ENCODE measurements around the gene ABR.

ABR gene

DNA sequence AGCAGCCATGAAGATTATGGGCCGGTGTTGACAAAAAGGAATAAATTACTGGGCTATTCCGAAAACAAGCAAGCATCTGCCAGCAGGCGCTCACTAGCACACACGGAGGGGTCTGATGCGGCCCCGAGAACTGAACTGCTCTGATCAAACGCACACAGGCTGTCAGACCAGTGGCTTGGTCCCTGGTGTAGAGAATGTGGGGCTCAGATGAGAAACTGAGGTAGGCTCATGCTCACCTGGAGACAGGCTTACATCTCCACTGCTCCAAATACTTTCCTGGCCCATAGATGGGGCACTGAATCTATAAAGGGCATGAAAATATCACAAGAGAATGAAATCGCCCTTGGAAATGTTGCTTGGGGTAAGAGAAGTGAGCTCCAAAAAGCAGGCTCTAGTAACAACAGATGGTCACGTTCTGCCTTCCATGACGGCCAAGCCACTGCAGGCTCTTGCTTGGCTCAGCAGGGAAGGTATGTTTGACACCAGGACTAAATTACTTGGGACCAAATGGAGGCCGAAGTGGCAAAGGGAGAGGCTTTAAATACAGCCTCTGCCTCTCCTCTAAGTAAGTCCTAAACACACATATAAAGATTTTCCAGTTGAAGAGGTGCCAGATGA is 5.4 kb downstream of the ABR start:
- no peak overlapping the region for H2AFZ ChIP-seq (ENCODE audit: low read length)
- H3K4me2 ChIP-seq (ENCODE audit: low read depth, low read length), result no peak overlapping the region
- no peak for DNase-seq
- H3K27me3 ChIP-seq (replicated peaks; ENCODE audit: insufficient read depth, low read length), result peaks cover 89% of the 10 kb centered on the region
- no peak overlapping the region for H3K4me3 ChIP-seq (ENCODE audit: low read length)
- H4K20me1 ChIP-seq (ENCODE audit: insufficient read depth, low read length), result no peaks in the 10 kb centered on the region
- H3K4me1 ChIP-seq (ENCODE audit: low read length), result no peaks in the 10 kb centered on the region
- H3K9ac ChIP-seq (ENCODE audit: low read length), result no peak overlapping the region
- TF ChIP-seq EZH2 (optimal IDR thresholded peaks at IDR 0.05; ENCODE audit: low read depth, low read length), result no peak
- TF ChIP-seq, protein P1, sequence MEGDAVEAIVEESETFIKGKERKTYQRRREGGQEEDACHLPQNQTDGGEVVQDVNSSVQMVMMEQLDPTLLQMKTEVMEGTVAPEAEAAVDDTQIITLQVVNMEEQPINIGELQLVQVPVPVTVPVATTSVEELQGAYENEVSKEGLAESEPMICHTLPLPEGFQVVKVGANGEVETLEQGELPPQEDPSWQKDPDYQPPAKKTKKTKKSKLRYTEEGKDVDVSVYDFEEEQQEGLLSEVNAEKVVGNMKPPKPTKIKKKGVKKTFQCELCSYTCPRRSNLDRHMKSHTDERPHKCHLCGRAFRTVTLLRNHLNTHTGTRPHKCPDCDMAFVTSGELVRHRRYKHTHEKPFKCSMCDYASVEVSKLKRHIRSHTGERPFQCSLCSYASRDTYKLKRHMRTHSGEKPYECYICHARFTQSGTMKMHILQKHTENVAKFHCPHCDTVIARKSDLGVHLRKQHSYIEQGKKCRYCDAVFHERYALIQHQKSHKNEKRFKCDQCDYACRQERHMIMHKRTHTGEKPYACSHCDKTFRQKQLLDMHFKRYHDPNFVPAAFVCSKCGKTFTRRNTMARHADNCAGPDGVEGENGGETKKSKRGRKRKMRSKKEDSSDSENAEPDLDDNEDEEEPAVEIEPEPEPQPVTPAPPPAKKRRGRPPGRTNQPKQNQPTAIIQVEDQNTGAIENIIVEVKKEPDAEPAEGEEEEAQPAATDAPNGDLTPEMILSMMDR (IDR thresholded peaks at IDR 0.05; ENCODE audit: low read length), result no peak
- TF ChIP-seq EZH2phosphoT487 (IDR thresholded peaks at IDR 0.05; ENCODE audit: low read length), result no peak
- H3K79me2 ChIP-seq (ENCODE audit: low read length), result no peaks in the 10 kb centered on the region
- H3K9me3 ChIP-seq (replicated peaks; ENCODE audit: insufficient read depth, low read length), result no peaks in the 10 kb centered on the region
- no peak overlapping the region for H3K27ac ChIP-seq (ENCODE audit: low read length)
- no peaks in the 10 kb centered on the region for H3F3A ChIP-seq (ENCODE audit: insufficient read depth, low read length)
- H3K9me2 ChIP-seq (replicated peaks; ENCODE audit: insufficient read depth, low read length), result no peaks in the 10 kb centered on the region
- H3K36me3 ChIP-seq (replicated peaks; ENCODE audit: insufficient read depth, low read length), result no peaks in the 10 kb centered on the region

GRCh38 chr17:1173432-1174262 is 6.1 kb downstream of the ABR start:
- H3K27me3 ChIP-seq (replicated peaks; ENCODE audit: insufficient read depth, low read length), result peaks cover 90% of the 10 kb centered on the region
- H3K36me3 ChIP-seq (replicated peaks; ENCODE audit: insufficient read depth, low read length), result no peaks in the 10 kb centered on the region
- no peak overlapping the region for H3K27ac ChIP-seq (ENCODE audit: low read length)
- TF ChIP-seq EZH2phosphoT487 (IDR thresholded peaks at IDR 0.05; ENCODE audit: low read length) (no peak), EZH2 (optimal IDR thresholded peaks at IDR 0.05; ENCODE audit: low read depth, low read length) (no peak)
- TF ChIP-seq, protein P1 (IDR thresholded peaks at IDR 0.05; ENCODE audit: low read length), result no peak
- H3K4me1 ChIP-seq (ENCODE audit: low read length), result no peaks in the 10 kb centered on the region
- H3K79me2 ChIP-seq (ENCODE audit: low read length), result no peaks in the 10 kb centered on the region
- H3K4me3 ChIP-seq (ENCODE audit: low read length), result no peak overlapping the region
- no peaks in the 10 kb centered on the region for H3K9me3 ChIP-seq (replicated peaks; ENCODE audit: insufficient read depth, low read length)
- DNase-seq, result no peak
- no peaks in the 10 kb centered on the region for H3K9me2 ChIP-seq (replicated peaks; ENCODE audit: insufficient read depth, low read length)
- H3K4me2 ChIP-seq (ENCODE audit: low read depth, low read length), result no peak overlapping the region
- no peaks in the 10 kb centered on the region for H3F3A ChIP-seq (ENCODE audit: insufficient read depth, low read length)
- H2AFZ ChIP-seq (ENCODE audit: low read length), result no peak overlapping the region
- H3K9ac ChIP-seq (ENCODE audit: low read length), result no peak overlapping the region
- no peaks in the 10 kb centered on the region for H4K20me1 ChIP-seq (ENCODE audit: insufficient read depth, low read length)

- Histone ChIP-seq H3K4me3 (ENCODE audit: low read length) (no peak overlapping the region), H2AFZ (ENCODE audit: low read length) (no peak overlapping the region), H3K27ac (ENCODE audit: low read length) (no peak overlapping the region), H3K4me2 (ENCODE audit: low read depth, low read length) (no peak overlapping the region), H3K27me3 (replicated peaks; ENCODE audit: insufficient read depth, low read length) (peaks cover 89% of the 10 kb centered on the region), H3K9me2 (replicated peaks; ENCODE audit: insufficient read depth, low read length) (no peaks in the 10 kb centered on the region), H3K79me2 (ENCODE audit: low read length) (no peaks in the 10 kb centered on the region), H3K9me3 (replicated peaks; ENCODE audit: insufficient read depth, low read length) (no peaks in the 10 kb centered on the region), H3K36me3 (replicated peaks; ENCODE audit: insufficient read depth, low read length) (no peaks in the 10 kb centered on the region), H4K20me1 (ENCODE audit: insufficient read depth, low read length) (no peaks in the 10 kb centered on the region), H3K9ac (ENCODE audit: low read length) (no peak overlapping the region), H3K4me1 (ENCODE audit: low read length) (no peaks in the 10 kb centered on the region), H3F3A (ENCODE audit: insufficient read depth, low read length) (no peaks in the 10 kb centered on the region)
- no peak for DNase-seq
- TF ChIP-seq, protein P1 (IDR thresholded peaks at IDR 0.05; ENCODE audit: low read length), result no peak
- TF ChIP-seq EZH2phosphoT487 (IDR thresholded peaks at IDR 0.05; ENCODE audit: low read length), result no peak
- no peak for TF ChIP-seq EZH2 (optimal IDR thresholded peaks at IDR 0.05; ENCODE audit: low read depth, low read length)
Observed at GRCh38 chr17:1171953-1172352, 7.8 kb downstream of the ABR start.

All from MM.1S (cell line).